ENCODE measurements around the gene CCNG2. TPM values are rescaled to one million over a fixed set of nuclear protein-coding genes. Genes with fewer than 3 reads are reported as not detected.

The CCNG2 gene
- total RNA-seq, 2 donors from 2014 or later: 23.7 to 65.0 TPM

GRCh38 chr4:77203380-77204197, 46.6 kb downstream of the CCNG2 start:
- DNase-seq (ENCODE audit: low spot score) (peak; percentile 20), ATAC-seq (ENCODE audit: insufficient number of reproducible peaks, low FRiP score, low read depth) (peak; percentile 91)
- Histone ChIP-seq H3K27me3 (replicated peaks; ENCODE audit: insufficient read depth) (no peaks in the 10 kb centered on the region), H3K36me3 (no peaks in the 10 kb centered on the region), H3K27ac (no peak overlapping the region), H3K9me3 (no peaks in the 10 kb centered on the region), H3K4me1 (ENCODE audit: control insufficient read depth in 1 of 2, low read depth in 2 of 2) (no peaks in the 10 kb centered on the region), H3K4me3 (no peak overlapping the region)
- TF ChIP-seq CTCF (IDR thresholded peaks at IDR 0.05): peak; percentile 67

GRCh38 chr4:77204621-77205020, 47.6 kb downstream of the CCNG2 start:
- DNase-seq (ENCODE audit: low spot score): no peak
- no peaks in the 10 kb centered on the region for H3K27me3 ChIP-seq (replicated peaks; ENCODE audit: insufficient read depth)
- no peaks in the 10 kb centered on the region for H3K9me3 ChIP-seq
- no peak overlapping the region for H3K27ac ChIP-seq
- H3K4me1 ChIP-seq (ENCODE audit: control insufficient read depth in 1 of 2, low read depth in 2 of 2): no peaks in the 10 kb centered on the region
- no peak for ATAC-seq (ENCODE audit: insufficient number of reproducible peaks, low FRiP score, low read depth)
- TF ChIP-seq CTCF (IDR thresholded peaks at IDR 0.05): no peak
- H3K4me3 ChIP-seq: no peak overlapping the region
- no peaks in the 10 kb centered on the region for H3K36me3 ChIP-seq

GRCh38 chr4:77209012-77209411, 52.0 kb downstream of the CCNG2 start:
- no peaks in the 10 kb centered on the region for H3K4me1 ChIP-seq (ENCODE audit: control insufficient read depth in 1 of 2, low read depth in 2 of 2)
- no peak overlapping the region for H3K4me3 ChIP-seq
- no peaks in the 10 kb centered on the region for H3K9me3 ChIP-seq
- no peaks in the 10 kb centered on the region for H3K27me3 ChIP-seq (replicated peaks; ENCODE audit: insufficient read depth)
- no peak for DNase-seq (ENCODE audit: low spot score)
- TF ChIP-seq CTCF (IDR thresholded peaks at IDR 0.05): no peak
- H3K36me3 ChIP-seq: no peaks in the 10 kb centered on the region
- ATAC-seq (ENCODE audit: insufficient number of reproducible peaks, low FRiP score, low read depth): no peak
- no peak overlapping the region for H3K27ac ChIP-seq

GRCh38 chr4:77209936-77210335, 52.9 kb downstream of the CCNG2 start:
- no peak overlapping the region for H3K27ac ChIP-seq
- ATAC-seq (ENCODE audit: insufficient number of reproducible peaks, low FRiP score, low read depth): no peak
- H3K36me3 ChIP-seq: no peaks in the 10 kb centered on the region
- H3K27me3 ChIP-seq (replicated peaks; ENCODE audit: insufficient read depth): no peaks in the 10 kb centered on the region
- no peak for TF ChIP-seq CTCF (IDR thresholded peaks at IDR 0.05)
- DNase-seq (ENCODE audit: low spot score): no peak
- no peaks in the 10 kb centered on the region for H3K4me1 ChIP-seq (ENCODE audit: control insufficient read depth in 1 of 2, low read depth in 2 of 2)
- H3K9me3 ChIP-seq: no peaks in the 10 kb centered on the region
- no peak overlapping the region for H3K4me3 ChIP-seq

GRCh38 chr4:77215107-77215506, 58.1 kb downstream of the CCNG2 start:
- no peak for TF ChIP-seq CTCF (IDR thresholded peaks at IDR 0.05)
- H3K36me3 ChIP-seq: no peaks in the 10 kb centered on the region
- DNase-seq (ENCODE audit: low spot score) (no peak), ATAC-seq (ENCODE audit: insufficient number of reproducible peaks, low FRiP score, low read depth) (no peak)
- no peaks in the 10 kb centered on the region for H3K4me1 ChIP-seq (ENCODE audit: control insufficient read depth in 1 of 2, low read depth in 2 of 2)
- H3K4me3 ChIP-seq: no peak overlapping the region
- H3K9me3 ChIP-seq: no peaks in the 10 kb centered on the region
- H3K27ac ChIP-seq: no peak overlapping the region
- H3K27me3 ChIP-seq (replicated peaks; ENCODE audit: insufficient read depth): no peaks in the 10 kb centered on the region

All from thoracic aorta (tissue), 2 donors.